Endothelial cell (in vitro differentiated cells): Measurements from ENCODE around the gene TM4SF20. TPM values are rescaled to one million over a fixed set of nuclear protein-coding genes. Genes with fewer than 3 reads are reported as not detected.

ENCODE experiments used
- DNase-seq: peaks from one replicate; pipeline ENCODE4 v3.0.0; 2021; ENCODE audit warnings: low spot score
- H3K27ac Mint-ChIP-seq: one replicate; pipeline ENCODE4 v1.8.0; 2021; ENCODE audit warnings: mixed read lengths, inconsistent platforms; ENCODE audit not compliant: unreplicated experiment
- H3K27me3 Mint-ChIP-seq: one replicate; pipeline ENCODE4 v1.8.0; 2021; ENCODE audit warnings: mild to moderate bottlenecking, moderate library complexity, mixed read lengths, inconsistent platforms; ENCODE audit not compliant: unreplicated experiment
- H3K36me3 Mint-ChIP-seq: one replicate; pipeline ENCODE4 v1.8.0; 2021; ENCODE audit warnings: mild to moderate bottlenecking, low read depth, mixed read lengths, inconsistent platforms; ENCODE audit not compliant: unreplicated experiment
- H3K4me1 Mint-ChIP-seq: one replicate; pipeline ENCODE4 v1.8.0; 2021; ENCODE audit warnings: mild to moderate bottlenecking, mixed read lengths, inconsistent platforms; ENCODE audit not compliant: unreplicated experiment
- H3K4me3 Mint-ChIP-seq: one replicate; pipeline ENCODE4 v1.8.0; 2021; ENCODE audit warnings: mild to moderate bottlenecking, mixed read lengths, inconsistent platforms; ENCODE audit not compliant: unreplicated experiment
- H3K9me3 Mint-ChIP-seq: one replicate; pipeline ENCODE4 v1.8.0; 2021; ENCODE audit warnings: mixed read lengths, inconsistent platforms; ENCODE audit not compliant: unreplicated experiment
- CTCF ChIP-seq: fragments of 200-600 bp; sonication (generic); IDR thresholded peaks from one replicate; pipeline ENCODE4 v1.5.0; 2021; ENCODE audit warnings: antibody characterized with exemption; ENCODE audit not compliant: unreplicated experiment
- total RNA-seq: library from RNA; stranded (reverse); fragmentation: NEBNext Ultra II Directional; extraction: Animal tissue kit (Norgen Biotek cat#: 25700); gene quantifications from one replicate; pipeline ENCODE4 v1.2.1, GENCODE V29; 2021; ENCODE audit not compliant: unreplicated experiment

TM4SF20 gene
- total RNA-seq, 1 donor from 2014 or later, result not detected

GRCh38 chr2:227324642-227324994 is 54.5 kb downstream of the TM4SF20 start:
- Mint-ChIP-seq H3K4me1 (peaks cover 18% of the 10 kb centered on the region), H3K4me3 (peak overlapping the region; percentile 90), H3K9me3 (peaks cover 7% of the 10 kb centered on the region), H3K27ac (peak overlapping the region; percentile 86), H3K36me3 (peaks cover 13% of the 10 kb centered on the region), H3K27me3 (peaks cover 9% of the 10 kb centered on the region)
- no peak for DNase-seq
- no peak for TF ChIP-seq CTCF

- no peak overlapping the region for H3K27ac Mint-ChIP-seq
- DNase-seq, result no peak
- H3K4me3 Mint-ChIP-seq, result peak overlapping the region; percentile 51
- peaks cover 13% of the 10 kb centered on the region for H3K36me3 Mint-ChIP-seq
- no peak for TF ChIP-seq CTCF
- peaks cover 7% of the 10 kb centered on the region for H3K9me3 Mint-ChIP-seq
- H3K27me3 Mint-ChIP-seq, result peaks cover 9% of the 10 kb centered on the region
- peaks cover 18% of the 10 kb centered on the region for H3K4me1 Mint-ChIP-seq
Observed at GRCh38 chr2:227323818-227324217, 55.3 kb downstream of the TM4SF20 start.

- H3K36me3 Mint-ChIP-seq, result peaks cover 13% of the 10 kb centered on the region
- H3K4me3 Mint-ChIP-seq, result peak overlapping the region; percentile 50
- peaks cover 9% of the 10 kb centered on the region for H3K27me3 Mint-ChIP-seq
- H3K27ac Mint-ChIP-seq, result no peak overlapping the region
- H3K9me3 Mint-ChIP-seq, result peaks cover 7% of the 10 kb centered on the region
- TF ChIP-seq CTCF, result no peak
- DNase-seq, result no peak
- peaks cover 9% of the 10 kb centered on the region for H3K4me1 Mint-ChIP-seq
Observed at GRCh38 chr2:227322530-227323205, 56.4 kb downstream of the TM4SF20 start.

GRCh38 chr2:227320305-227321094 is 58.6 kb downstream of the TM4SF20 start:
- Mint-ChIP-seq H3K27me3 (peaks cover 10% of the 10 kb centered on the region), H3K4me1 (peaks cover 8% of the 10 kb centered on the region), H3K27ac (no peak overlapping the region), H3K36me3 (peaks cover 10% of the 10 kb centered on the region), H3K4me3 (no peak overlapping the region), H3K9me3 (peaks cover 7% of the 10 kb centered on the region)
- TF ChIP-seq CTCF, result no peak
- no peak for DNase-seq

GRCh38 chr2:227317834-227318233 is 61.3 kb downstream of the TM4SF20 start:
- H3K4me3 Mint-ChIP-seq, result no peak overlapping the region

More at GRCh38 chr2:227317834-227318233, 61.3 kb downstream of the TM4SF20 start:
- TF ChIP-seq CTCF, result no peak
- H3K36me3 Mint-ChIP-seq, result peaks cover 8% of the 10 kb centered on the region
- peaks cover 5% of the 10 kb centered on the region for H3K9me3 Mint-ChIP-seq
- DNase-seq, result no peak
- H3K27me3 Mint-ChIP-seq, result peaks cover 5% of the 10 kb centered on the region
- no peak overlapping the region for H3K27ac Mint-ChIP-seq
- H3K4me1 Mint-ChIP-seq, result no peaks in the 10 kb centered on the region
